OCI-LY3 (cell line): ENCODE measurements around the gene WASF2.

ENCODE experiments used
- H2AFZ ChIP-seq: fragments of 200-600, 300-600 bp; shearing (Covaris generic); 2 replicates; pipeline ENCODE4 v1.6.0; 2014; ENCODE audit warnings: antibody characterized with exemption, low read depth, low read length
- H3K27ac ChIP-seq: fragments of 200-600, 300-600 bp; sonication (generic); 2 replicates; pipeline ENCODE4 v1.5.1; 2014; ENCODE audit warnings: mild to moderate bottlenecking, low read length, moderate library complexity, mixed read lengths
- H3K27me3 ChIP-seq: fragments of 200-600, 300-600 bp; sonication (generic); 2 replicates; pipeline ENCODE4 v1.6.1; 2014; ENCODE audit warnings: low read depth, low read length, mixed read lengths
- H3K36me3 ChIP-seq: fragments of 200-600, 300-600 bp; sonication (generic); replicated peaks from 2 replicates; pipeline ENCODE3; 2014; ENCODE audit warnings: low read depth, low read length, mixed read lengths
- H3K4me1 ChIP-seq: fragments of 300-600, 200-600 bp; sonication (generic); 2 replicates; pipeline ENCODE4 v1.6.1; 2014; ENCODE audit warnings: low read length, mixed read lengths
- H3K4me2 ChIP-seq: fragments of 200-600, 300-600 bp; sonication (generic); 2 replicates; pipeline ENCODE4 v1.6.1; 2014; ENCODE audit warnings: low read length, mixed read lengths
- H3K4me3 ChIP-seq: fragments of 300-600, 200-600 bp; sonication (generic); 2 replicates; pipeline ENCODE4 v1.5.1; 2014; ENCODE audit warnings: antibody characterized with exemption, mild to moderate bottlenecking, low read length, moderate library complexity
- H3K79me2 ChIP-seq: fragments of 300-600, 200-600 bp; shearing (Covaris generic); 2 replicates; pipeline ENCODE4 v1.6.1; 2014; ENCODE audit warnings: mild to moderate bottlenecking, low read length, mixed read lengths
- H3K9ac ChIP-seq: fragments of 300-600, 200-600 bp; shearing (Covaris generic); 2 replicates; pipeline ENCODE4 v1.6.0; 2014; ENCODE audit warnings: mild to moderate bottlenecking, low read length, moderate library complexity
- H3K9me3 ChIP-seq: fragments of 200-600, 300-600 bp; shearing (Covaris generic); 2 replicates; pipeline ENCODE4 v1.6.1; 2014; ENCODE audit warnings: low read length, mixed read lengths; ENCODE audit not compliant: insufficient read depth
- H4K20me1 ChIP-seq: fragments of 200-600, 300-600 bp; sonication (generic); 2 replicates; pipeline ENCODE4 v1.6.1; 2016; ENCODE audit warnings: low read length, mixed read lengths; ENCODE audit not compliant: insufficient read depth
- EZH2phosphoT487 ChIP-seq: fragments of 200-600 bp; shearing (Covaris generic); IDR thresholded peaks from 2 replicates; pipeline ENCODE4 v1.6.1; 2018; ENCODE audit warnings: antibody characterized with exemption, mixed run types, low read depth
- TF ChIP-seq, protein P1 (sequence below): fragments of 200-600, 300-600 bp; sonication (generic); IDR thresholded peaks from 2 replicates; pipeline ENCODE4 v1.5.1; 2014; ENCODE audit warnings: antibody characterized with exemption, low read length, low read depth

The WASF2 gene

DNA sequence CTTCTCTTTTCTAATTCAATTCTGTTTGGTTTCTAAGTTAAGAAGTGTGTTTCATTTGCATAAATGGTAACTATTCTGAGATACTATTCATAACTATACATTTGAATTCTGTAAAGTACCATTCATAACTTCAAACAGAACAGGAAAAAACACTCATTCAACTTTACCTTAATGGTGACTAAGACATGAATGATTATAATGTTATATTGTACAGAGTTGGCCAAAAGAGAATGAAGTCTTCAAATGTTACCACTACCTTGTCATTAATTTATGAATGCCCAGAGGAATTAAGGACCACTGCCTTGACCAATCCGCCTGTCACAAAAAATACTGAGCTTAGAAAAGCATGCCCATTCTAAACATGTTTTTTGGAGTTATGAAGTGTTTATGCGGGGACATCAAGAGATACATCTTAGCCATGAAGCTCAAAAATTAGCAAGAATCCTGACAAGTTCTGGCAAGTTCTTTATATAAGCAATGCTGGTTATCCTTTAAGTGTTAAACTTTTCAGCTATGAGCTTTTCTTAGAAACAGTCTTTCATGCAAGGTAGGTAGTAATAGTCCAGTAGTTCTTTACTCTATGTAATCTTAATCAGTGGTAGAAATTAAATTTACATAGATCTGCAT is 7.9 kb downstream of the WASF2 start:
- H2AFZ ChIP-seq: no peak overlapping the region
- peaks cover 35% of the 10 kb centered on the region for H3K4me1 ChIP-seq
- H3K4me2 ChIP-seq: peak overlapping the region; percentile 45
- no peaks in the 10 kb centered on the region for H3K9me3 ChIP-seq
- H3K9ac ChIP-seq: no peak overlapping the region
- H3K27ac ChIP-seq: peak overlapping the region; percentile 23
- TF ChIP-seq EZH2phosphoT487: no peak
- TF ChIP-seq, protein P1, sequence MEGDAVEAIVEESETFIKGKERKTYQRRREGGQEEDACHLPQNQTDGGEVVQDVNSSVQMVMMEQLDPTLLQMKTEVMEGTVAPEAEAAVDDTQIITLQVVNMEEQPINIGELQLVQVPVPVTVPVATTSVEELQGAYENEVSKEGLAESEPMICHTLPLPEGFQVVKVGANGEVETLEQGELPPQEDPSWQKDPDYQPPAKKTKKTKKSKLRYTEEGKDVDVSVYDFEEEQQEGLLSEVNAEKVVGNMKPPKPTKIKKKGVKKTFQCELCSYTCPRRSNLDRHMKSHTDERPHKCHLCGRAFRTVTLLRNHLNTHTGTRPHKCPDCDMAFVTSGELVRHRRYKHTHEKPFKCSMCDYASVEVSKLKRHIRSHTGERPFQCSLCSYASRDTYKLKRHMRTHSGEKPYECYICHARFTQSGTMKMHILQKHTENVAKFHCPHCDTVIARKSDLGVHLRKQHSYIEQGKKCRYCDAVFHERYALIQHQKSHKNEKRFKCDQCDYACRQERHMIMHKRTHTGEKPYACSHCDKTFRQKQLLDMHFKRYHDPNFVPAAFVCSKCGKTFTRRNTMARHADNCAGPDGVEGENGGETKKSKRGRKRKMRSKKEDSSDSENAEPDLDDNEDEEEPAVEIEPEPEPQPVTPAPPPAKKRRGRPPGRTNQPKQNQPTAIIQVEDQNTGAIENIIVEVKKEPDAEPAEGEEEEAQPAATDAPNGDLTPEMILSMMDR: no peak
- peaks cover 36% of the 10 kb centered on the region for H4K20me1 ChIP-seq
- H3K79me2 ChIP-seq: peaks cover 78% of the 10 kb centered on the region
- no peaks in the 10 kb centered on the region for H3K36me3 ChIP-seq
- H3K27me3 ChIP-seq: no peaks in the 10 kb centered on the region
- peak overlapping the region; percentile 29; the same call in 1 of the 2 replicates for H3K4me3 ChIP-seq

DNA sequence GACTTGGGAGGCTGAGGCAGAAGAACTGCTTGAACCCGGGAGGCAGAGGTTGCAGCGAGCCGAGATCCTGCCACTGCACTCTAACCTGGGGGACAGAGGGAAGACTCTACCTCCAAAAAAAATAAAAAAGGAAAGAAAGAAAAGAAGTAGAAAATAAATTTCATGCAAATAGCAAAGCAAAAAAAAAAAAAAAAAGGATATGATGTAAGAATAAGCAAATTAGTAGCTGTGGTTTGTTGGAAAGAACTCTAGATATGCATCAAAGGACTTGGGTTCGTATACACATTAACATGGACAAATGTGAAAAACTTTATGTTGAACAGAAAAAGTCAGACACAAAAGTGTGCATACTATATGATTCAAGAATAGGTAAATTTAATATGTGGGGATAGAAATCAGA is 11.9 kb downstream of the WASF2 start:
- Histone ChIP-seq H3K4me3 (peak overlapping the region; percentile 23; the same call in 1 of the 2 replicates), H3K4me2 (peak overlapping the region; percentile 47), H3K4me1 (peaks cover 43% of the 10 kb centered on the region), H3K27me3 (no peaks in the 10 kb centered on the region), H3K9me3 (no peaks in the 10 kb centered on the region), H3K36me3 (peaks cover 2% of the 10 kb centered on the region), H3K27ac (no peak overlapping the region), H3K9ac (no peak overlapping the region), H3K79me2 (peaks cover 76% of the 10 kb centered on the region), H4K20me1 (peaks cover 52% of the 10 kb centered on the region), H2AFZ (no peak overlapping the region)
- TF ChIP-seq, protein P1: no peak

DNA sequence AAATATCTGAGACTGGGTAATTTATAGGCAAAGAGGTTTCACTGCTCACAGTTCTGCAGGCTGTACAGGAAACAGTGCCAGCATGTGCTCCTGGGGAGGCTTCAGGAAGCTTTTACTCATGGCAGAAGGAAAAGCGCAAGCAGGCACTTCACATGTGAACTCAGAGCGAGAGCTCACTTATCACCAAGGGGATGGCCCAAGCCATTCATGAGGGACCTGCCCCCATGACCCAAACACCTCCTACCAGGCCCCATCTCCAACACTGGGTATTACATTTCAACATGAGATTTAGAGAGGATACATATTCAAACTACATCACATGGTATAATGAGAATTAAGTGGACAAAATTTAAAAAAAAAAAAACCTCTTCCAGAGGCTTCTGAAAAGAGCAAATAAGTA is 13.7 kb downstream of the WASF2 start:
- TF ChIP-seq, protein P1: no peak
- no peak for TF ChIP-seq EZH2phosphoT487
- Histone ChIP-seq H3K4me2 (no peak overlapping the region), H3K4me1 (peaks cover 31% of the 10 kb centered on the region), H4K20me1 (peaks cover 41% of the 10 kb centered on the region), H3K9me3 (no peaks in the 10 kb centered on the region), H3K27me3 (no peaks in the 10 kb centered on the region), H3K4me3 (no peak overlapping the region), H2AFZ (no peak overlapping the region), H3K27ac (no peak overlapping the region), H3K9ac (no peak overlapping the region), H3K36me3 (peaks cover 2% of the 10 kb centered on the region), H3K79me2 (peaks cover 76% of the 10 kb centered on the region)

DNA sequence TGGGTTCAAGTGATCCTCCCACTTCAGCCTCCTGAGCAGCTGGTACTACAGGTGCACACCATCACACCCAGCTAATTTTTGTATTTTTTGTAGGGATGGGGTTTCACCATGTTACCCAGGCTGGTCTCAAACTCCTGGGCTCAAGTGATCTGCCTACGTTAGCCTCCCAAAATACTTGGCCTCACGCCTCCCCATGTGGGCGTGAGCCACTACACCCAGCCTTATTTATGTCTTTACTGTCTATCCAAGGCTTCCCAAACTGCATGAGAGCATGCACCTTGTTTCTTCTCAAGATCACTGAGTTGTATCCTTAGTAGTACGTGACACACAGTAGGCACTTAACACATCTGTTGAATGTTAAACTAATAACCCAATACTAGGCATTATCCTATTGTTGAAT is 14.2 kb downstream of the WASF2 start:
- Histone ChIP-seq H3K4me3 (no peak overlapping the region), H2AFZ (no peak overlapping the region), H3K4me2 (no peak overlapping the region), H3K9ac (no peak overlapping the region), H3K9me3 (no peaks in the 10 kb centered on the region), H3K27me3 (no peaks in the 10 kb centered on the region), H3K79me2 (peaks cover 75% of the 10 kb centered on the region), H3K36me3 (peaks cover 2% of the 10 kb centered on the region), H4K20me1 (peaks cover 40% of the 10 kb centered on the region), H3K4me1 (peaks cover 31% of the 10 kb centered on the region), H3K27ac (no peak overlapping the region)
- no peak for TF ChIP-seq EZH2phosphoT487
- TF ChIP-seq, protein P1: no peak
